HepG2 (cell line): Measurements from ENCODE around the gene MXD1. TPM values are rescaled to one million over a fixed set of nuclear protein-coding genes. Genes with fewer than 3 reads are reported as not detected.
A peak's percentile ranks its signal among the peaks of the same experiment; 100 is the strongest.

Experiments used
- ARNT2 ChIP-seq: sonication (generic); formaldehyde crosslinking; IDR thresholded peaks from 2 replicates; pipeline ENCODE4 v1.8.0; 2022; ENCODE audit warnings: mild to moderate bottlenecking, low read depth, missing genetic modification reagents, moderate library complexity
- CHD2 ChIP-seq: IDR thresholded peaks from 2 replicates; pipeline ENCODE4 v1.6.1; 2011; ENCODE audit warnings: low read depth, low read length, improper control_type of control experiment
- ELF3 ChIP-seq: IDR thresholded peaks from 2 replicates; pipeline ENCODE4 v1.6.1; 2016; ENCODE audit warnings: missing genetic modification reagents, missing compliant biosample characterization
- FOSL1 ChIP-seq: sonication (generic); formaldehyde crosslinking; IDR thresholded peaks from 2 replicates; pipeline ENCODE4 v1.9.0; 2021; ENCODE audit warnings: missing genetic modification reagents, borderline replicate concordance
- IRX3 ChIP-seq: sonication (generic); formaldehyde crosslinking; IDR thresholded peaks from 2 replicates; pipeline ENCODE4 v1.8.1; 2023; ENCODE audit warnings: mild to moderate bottlenecking, low read depth, missing genetic modification reagents, borderline replicate concordance
- POLR2AphosphoS5 ChIP-seq: IDR thresholded peaks from 2 replicates; pipeline ENCODE4 v1.6.1; 2012; ENCODE audit warnings: low read depth, low read length
- TBP ChIP-seq: sonication (generic); formaldehyde crosslinking; IDR thresholded peaks from 2 replicates; pipeline ENCODE4 v1.5.0; 2020; ENCODE audit warnings: missing genetic modification reagents
- ZC3H4 ChIP-seq: sonication (generic); formaldehyde crosslinking; IDR thresholded peaks from 2 replicates; pipeline ENCODE4 v1.4.0; 2020; ENCODE audit warnings: missing genetic modification reagents, borderline replicate concordance
- ZFP36 ChIP-seq: fragments of 150-350 bp; IDR thresholded peaks from 2 replicates; pipeline ENCODE4 v1.6.1; 2018; ENCODE audit warnings: borderline replicate concordance, low read length, low read depth; ENCODE audit not compliant: partially characterized antibody
- ZFP37 ChIP-seq: sonication (generic); formaldehyde crosslinking; IDR thresholded peaks from 2 replicates; pipeline ENCODE4 v1.4.0; 2020; ENCODE audit warnings: missing genetic modification reagents, borderline replicate concordance
- ZFX ChIP-seq: sonication (generic); formaldehyde crosslinking; IDR thresholded peaks from 2 replicates; pipeline ENCODE4 v1.4.0; 2020; ENCODE audit warnings: mild to moderate bottlenecking, low read depth, missing genetic modification reagents, moderate library complexity
- ZMAT3 ChIP-seq: sonication (generic); formaldehyde crosslinking; conservative IDR thresholded peaks from 2 replicates; pipeline ENCODE4 v1.7.0; 2021; ENCODE audit warnings: missing genetic modification reagents
- ZNF10 ChIP-seq: sonication (generic); formaldehyde crosslinking; IDR thresholded peaks from 2 replicates; pipeline ENCODE4 v1.4.0; 2020; ENCODE audit warnings: mild to moderate bottlenecking, low read depth, missing genetic modification reagents, borderline replicate concordance
- ZNF17 ChIP-seq: sonication (generic); formaldehyde crosslinking; IDR thresholded peaks from 2 replicates; pipeline ENCODE4 v1.5.0; 2020; ENCODE audit warnings: mild to moderate bottlenecking, missing genetic modification reagents
- ZNF234 ChIP-seq: sonication (generic); formaldehyde crosslinking; conservative IDR thresholded peaks from 2 replicates; pipeline ENCODE4 v1.5.1; 2020; ENCODE audit warnings: mild to moderate bottlenecking, missing genetic modification reagents
- ZNF274 ChIP-seq: sonication (generic); formaldehyde crosslinking; IDR thresholded peaks from 2 replicates; pipeline ENCODE4 v1.5.1; 2020; ENCODE audit warnings: mild to moderate bottlenecking, missing genetic modification reagents
- ZNF30 ChIP-seq: sonication (generic); formaldehyde crosslinking; IDR thresholded peaks from 2 replicates; pipeline ENCODE4 v1.5.0; 2020; ENCODE audit warnings: mild to moderate bottlenecking, missing genetic modification reagents
- ZNF460 ChIP-seq: sonication (generic); formaldehyde crosslinking; IDR thresholded peaks from 2 replicates; pipeline ENCODE4 v1.5.1; 2020; ENCODE audit warnings: missing genetic modification reagents, mild to moderate bottlenecking, borderline replicate concordance
- ZNF550 ChIP-seq: sonication (generic); formaldehyde crosslinking; IDR thresholded peaks from 2 replicates; pipeline ENCODE4 v1.4.0; 2020; ENCODE audit warnings: mild to moderate bottlenecking, missing genetic modification reagents, borderline replicate concordance
- ZNF569 ChIP-seq: sonication (generic); formaldehyde crosslinking; IDR thresholded peaks from 2 replicates; pipeline ENCODE4 v1.5.0; 2020; ENCODE audit warnings: mild to moderate bottlenecking, missing genetic modification reagents, moderate library complexity, borderline replicate concordance
- ZNF670 ChIP-seq: sonication (generic); formaldehyde crosslinking; IDR thresholded peaks from 2 replicates; pipeline ENCODE4 v1.8.0; 2022; ENCODE audit warnings: mild to moderate bottlenecking, missing genetic modification reagents, borderline replicate concordance
- ZNF839 ChIP-seq: sonication (generic); formaldehyde crosslinking; IDR thresholded peaks from 2 replicates; pipeline ENCODE4 v1.4.0; 2020; ENCODE audit warnings: missing genetic modification reagents, mild to moderate bottlenecking, borderline replicate concordance
- ZNF878 ChIP-seq: sonication (generic); formaldehyde crosslinking; IDR thresholded peaks from 2 replicates; pipeline ENCODE4 v1.8.1; 2023; ENCODE audit warnings: mild to moderate bottlenecking, missing genetic modification reagents, moderate library complexity
- ZSCAN29 ChIP-seq: sonication (generic); formaldehyde crosslinking; conservative IDR thresholded peaks from 2 replicates; pipeline ENCODE4 v1.4.0; 2020; ENCODE audit warnings: mild to moderate bottlenecking, missing genetic modification reagents
- polyA plus RNA-seq, 8 experiments: library from polyadenylated mRNA; depleted of rRNA in 3 of 8; stranded (reverse) in 7 of 8; unstranded in 1 of 8; fragments of >200 nt; fragmentation: Illumina TruSeq in 4 of 8; extraction: Trizol in 4 of 8; gene quantifications; 2 replicates each; pipeline versions ENCODE4 v1.2.1 to v1.2.3, GENCODE V29; 2011 to 2016; ENCODE audit warnings: low read depth in 4 of 8, missing spikeins in 1 of 8, mixed read lengths in 1 of 8; ENCODE audit not compliant: insufficient read depth in 1 of 8
- total RNA-seq, 5 experiments: library from RNA; depleted of rRNA; stranded (reverse); fragments of >200 nt; fragmentation: Illumina TruSeq; extraction: Trizol; gene quantifications; 2 replicates each; pipeline ENCODE4 v1.2.3, GENCODE V29; 2016; ENCODE audit warnings: low read depth in 1 of 5
- TF ChIP-seq, protein P1 (sequence below): sonication (generic); formaldehyde crosslinking; IDR thresholded peaks from 2 replicates; pipeline ENCODE4 v1.8.1; 2023; ENCODE audit warnings: mild to moderate bottlenecking, inconsistent platforms, moderate library complexity, missing genetic modification reagents, borderline replicate concordance
- TF ChIP-seq, protein P2 (sequence below): IDR thresholded peaks from 2 replicates; pipeline ENCODE4 v1.6.1; 2016; ENCODE audit warnings: missing genetic modification reagents, missing compliant biosample characterization
- TF ChIP-seq, protein P3 (sequence below): sonication (generic); formaldehyde crosslinking; IDR thresholded peaks from 2 replicates; pipeline ENCODE4 v1.5.0; 2020; ENCODE audit warnings: mild to moderate bottlenecking, missing genetic modification reagents, moderate library complexity

Gene MXD1
- total and polyA plus RNA-seq, 2 of the 13 experiments (the other 11 are each of a cell fraction or from before 2014, with no cell fraction given), result 6.4 to 14.9 TPM

DNA sequence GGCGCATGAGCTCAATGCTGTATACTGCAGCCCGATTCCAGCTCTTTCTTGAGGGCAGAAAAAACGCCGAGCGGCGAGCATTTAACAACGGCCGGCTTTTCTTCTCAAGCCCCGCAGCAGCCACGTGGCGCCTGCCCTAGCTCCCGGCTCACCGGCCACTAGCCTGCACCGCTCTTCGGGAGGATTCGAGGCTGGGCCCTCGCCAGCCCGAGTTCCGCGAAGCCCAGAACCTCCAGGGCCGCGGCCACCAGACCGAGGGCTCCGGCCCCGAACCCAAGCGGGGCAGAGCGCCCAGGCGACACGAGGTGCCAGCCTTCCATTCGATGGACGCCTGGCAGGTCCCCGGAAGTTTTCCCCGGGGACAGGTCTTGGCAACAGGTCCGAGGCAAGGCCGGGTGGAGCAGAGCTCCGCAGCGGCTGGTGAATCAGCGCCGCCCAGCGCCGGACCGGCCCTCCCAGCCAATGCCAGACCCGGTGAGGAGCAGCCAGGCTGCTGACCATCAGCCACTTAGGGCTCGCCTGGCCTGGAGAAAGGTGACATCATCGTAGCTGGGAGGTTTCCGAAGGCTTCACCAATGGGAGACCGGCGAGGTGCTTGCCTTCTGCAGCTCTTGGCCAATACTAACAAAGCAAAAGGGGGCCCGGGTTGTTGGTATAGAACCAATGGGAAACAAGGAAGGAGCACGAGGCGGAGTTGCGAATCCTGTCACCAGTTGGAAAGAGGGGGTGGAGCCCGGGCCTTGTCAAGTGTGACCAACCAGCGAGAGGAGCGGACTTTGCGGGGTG, 552 bp upstream of the MXD1 start (continued):
- TF ChIP-seq ZNF17 (CRISPR knock-in tag) (peak; percentile 91; the same call in 1 of the 2 replicates), ZSCAN29 (CRISPR knock-in tag) (peak; percentile 79; the same call in 1 of the 2 replicates), ZNF274 (CRISPR knock-in tag) (peak; percentile 94), ZNF569 (no peak; the same call in 1 of the 2 replicates), ZNF670 (CRISPR knock-in tag) (peak; percentile 93; the same call in 1 of the 2 replicates), ZFP36 (peak; percentile 22), ZFX (peak; percentile 94), ZMAT3 (peak; percentile 87), FOSL1 (CRISPR knock-in tag) (peak; percentile 55; the same call in 1 of the 2 replicates), ZNF550 (CRISPR knock-in tag) (peak; percentile 27; the same call in 1 of the 2 replicates), CHD2 (no peak), ZNF30 (CRISPR knock-in tag) (no peak), ZNF10 (CRISPR knock-in tag) (no peak), ELF3 (CRISPR knock-in tag) (peak; percentile 88; the same call in 1 of the 2 replicates), ZNF839 (peak; percentile 95; the same call in 1 of the 2 replicates), ZFP37 (CRISPR knock-in tag) (0 out of 2 replicates have a peak, but pooled peaks have one; percentile 11), ZNF878 (CRISPR knock-in tag) (peak; percentile 80; the same call in 1 of the 2 replicates), TBP (no peak), ARNT2 (CRISPR knock-in tag) (peak; percentile 96), POLR2AphosphoS5 (peak; percentile 81), ZC3H4 (CRISPR knock-in tag) (peak; percentile 77; the same call in 1 of the 2 replicates), IRX3 (peak; percentile 75; the same call in 1 of the 2 replicates), ZNF460 (CRISPR knock-in tag) (no peak; the same call in 1 of the 2 replicates), ZNF234 (CRISPR knock-in tag) (peak; percentile 89; the same call in 1 of the 2 replicates)
- TF ChIP-seq, protein P1, sequence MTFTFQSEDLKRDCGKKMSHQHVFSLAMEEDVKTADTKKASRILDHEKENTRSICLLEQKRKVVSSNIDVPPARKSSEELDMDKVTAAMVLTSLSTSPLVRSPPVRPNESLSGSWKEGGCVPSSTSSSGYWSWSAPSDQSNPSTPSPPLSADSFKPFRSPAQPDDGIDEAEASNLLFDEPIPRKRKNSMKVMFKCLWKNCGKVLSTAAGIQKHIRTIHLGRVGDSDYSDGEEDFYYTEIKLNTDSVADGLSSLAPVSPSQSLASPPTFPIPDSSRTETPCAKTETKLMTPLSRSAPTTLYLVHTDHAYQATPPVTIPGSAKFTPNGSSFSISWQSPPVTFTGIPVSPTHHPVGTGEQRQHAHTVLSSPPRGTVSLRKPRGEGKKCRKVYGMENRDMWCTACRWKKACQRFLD, result peak; percentile 86; the same call in 1 of the 2 replicates
- TF ChIP-seq, protein P2, sequence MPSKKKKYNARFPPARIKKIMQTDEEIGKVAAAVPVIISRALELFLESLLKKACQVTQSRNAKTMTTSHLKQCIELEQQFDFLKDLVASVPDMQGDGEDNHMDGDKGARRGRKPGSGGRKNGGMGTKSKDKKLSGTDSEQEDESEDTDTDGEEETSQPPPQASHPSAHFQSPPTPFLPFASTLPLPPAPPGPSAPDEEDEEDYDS, result 0 out of 2 replicates have a peak, but pooled peaks have one; percentile 16
- TF ChIP-seq, protein P3, sequence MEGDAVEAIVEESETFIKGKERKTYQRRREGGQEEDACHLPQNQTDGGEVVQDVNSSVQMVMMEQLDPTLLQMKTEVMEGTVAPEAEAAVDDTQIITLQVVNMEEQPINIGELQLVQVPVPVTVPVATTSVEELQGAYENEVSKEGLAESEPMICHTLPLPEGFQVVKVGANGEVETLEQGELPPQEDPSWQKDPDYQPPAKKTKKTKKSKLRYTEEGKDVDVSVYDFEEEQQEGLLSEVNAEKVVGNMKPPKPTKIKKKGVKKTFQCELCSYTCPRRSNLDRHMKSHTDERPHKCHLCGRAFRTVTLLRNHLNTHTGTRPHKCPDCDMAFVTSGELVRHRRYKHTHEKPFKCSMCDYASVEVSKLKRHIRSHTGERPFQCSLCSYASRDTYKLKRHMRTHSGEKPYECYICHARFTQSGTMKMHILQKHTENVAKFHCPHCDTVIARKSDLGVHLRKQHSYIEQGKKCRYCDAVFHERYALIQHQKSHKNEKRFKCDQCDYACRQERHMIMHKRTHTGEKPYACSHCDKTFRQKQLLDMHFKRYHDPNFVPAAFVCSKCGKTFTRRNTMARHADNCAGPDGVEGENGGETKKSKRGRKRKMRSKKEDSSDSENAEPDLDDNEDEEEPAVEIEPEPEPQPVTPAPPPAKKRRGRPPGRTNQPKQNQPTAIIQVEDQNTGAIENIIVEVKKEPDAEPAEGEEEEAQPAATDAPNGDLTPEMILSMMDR (CRISPR knock-in tag), result peak; percentile 96
